GM12801 (cell line): ENCODE results near the gene BCL2L12.

Experiments used
- TF ChIP-seq, protein P1 (sequence below): IDR thresholded peaks from one replicate; pipeline ENCODE4 v1.5.1; 2011; ENCODE audit warnings: control low read depth; ENCODE audit not compliant: insufficient read length; ENCODE audit errors: extremely low read depth

BCL2L12 gene

DNA sequence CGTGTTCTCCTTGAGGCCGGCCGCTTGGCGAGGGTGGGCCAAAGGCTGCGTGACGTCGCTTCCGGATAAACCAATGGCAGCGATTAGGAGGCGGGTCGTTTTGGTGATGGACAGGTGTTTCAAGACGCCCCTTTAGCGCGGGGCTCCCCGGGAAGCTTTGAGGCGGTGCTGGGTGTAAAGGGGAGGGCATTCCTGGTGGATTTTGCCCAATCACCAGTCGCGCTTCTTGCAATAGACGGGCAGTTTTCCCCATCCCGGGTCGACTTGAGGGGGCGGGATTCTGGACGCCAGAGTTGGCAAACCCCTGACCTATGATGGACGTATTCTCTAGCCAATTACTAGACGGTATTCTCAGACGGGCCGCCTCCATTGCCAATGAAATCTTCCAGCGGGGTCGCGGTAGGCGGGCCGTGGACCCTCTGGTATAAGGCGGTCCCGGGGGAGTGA lies 11.1 kb downstream of the BCL2L12 start:
- TF ChIP-seq, protein P1, sequence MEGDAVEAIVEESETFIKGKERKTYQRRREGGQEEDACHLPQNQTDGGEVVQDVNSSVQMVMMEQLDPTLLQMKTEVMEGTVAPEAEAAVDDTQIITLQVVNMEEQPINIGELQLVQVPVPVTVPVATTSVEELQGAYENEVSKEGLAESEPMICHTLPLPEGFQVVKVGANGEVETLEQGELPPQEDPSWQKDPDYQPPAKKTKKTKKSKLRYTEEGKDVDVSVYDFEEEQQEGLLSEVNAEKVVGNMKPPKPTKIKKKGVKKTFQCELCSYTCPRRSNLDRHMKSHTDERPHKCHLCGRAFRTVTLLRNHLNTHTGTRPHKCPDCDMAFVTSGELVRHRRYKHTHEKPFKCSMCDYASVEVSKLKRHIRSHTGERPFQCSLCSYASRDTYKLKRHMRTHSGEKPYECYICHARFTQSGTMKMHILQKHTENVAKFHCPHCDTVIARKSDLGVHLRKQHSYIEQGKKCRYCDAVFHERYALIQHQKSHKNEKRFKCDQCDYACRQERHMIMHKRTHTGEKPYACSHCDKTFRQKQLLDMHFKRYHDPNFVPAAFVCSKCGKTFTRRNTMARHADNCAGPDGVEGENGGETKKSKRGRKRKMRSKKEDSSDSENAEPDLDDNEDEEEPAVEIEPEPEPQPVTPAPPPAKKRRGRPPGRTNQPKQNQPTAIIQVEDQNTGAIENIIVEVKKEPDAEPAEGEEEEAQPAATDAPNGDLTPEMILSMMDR, result no peak

DNA sequence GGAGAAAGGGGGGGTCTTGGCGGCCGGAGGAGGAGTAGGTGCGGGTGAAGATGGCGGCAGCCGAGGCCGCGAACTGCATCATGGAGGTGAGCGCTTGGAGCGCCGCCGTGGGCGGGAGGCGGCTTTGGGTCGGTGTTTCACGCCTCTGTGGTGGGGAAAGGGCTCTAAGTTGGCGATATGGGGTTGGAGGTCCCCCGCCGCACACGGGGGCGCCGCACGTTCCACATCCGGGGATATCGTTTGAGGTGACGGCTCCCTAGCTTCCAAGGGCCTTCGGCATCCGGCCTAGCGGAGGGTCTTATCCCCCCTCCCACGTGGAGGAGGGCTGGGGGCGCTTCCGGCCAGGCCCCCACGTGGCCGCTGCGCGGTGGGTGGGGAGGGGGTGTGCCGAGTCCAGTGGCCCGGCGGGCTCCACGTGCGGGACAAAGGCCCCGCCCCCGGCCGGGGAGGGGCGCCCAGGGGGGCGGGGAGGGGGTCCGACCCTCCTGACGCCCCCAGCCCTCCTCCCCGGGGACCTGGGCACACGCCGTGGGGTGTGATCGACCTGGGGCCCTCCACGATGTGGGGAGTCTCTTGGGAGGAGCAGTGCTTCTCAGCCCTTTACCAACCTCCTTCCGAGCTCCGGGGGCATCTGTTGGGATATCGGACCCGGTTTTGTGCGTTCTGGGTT lies 11.6 kb downstream of the BCL2L12 start, which contains the start of gene PRMT1:
Gene PRMT1 (plus strand): TSS at position 41 of the 670 bp plus-strand sequence. CDS start 10 bp downstream, at position 51.
- TF ChIP-seq, protein P1, result no peak

DNA sequence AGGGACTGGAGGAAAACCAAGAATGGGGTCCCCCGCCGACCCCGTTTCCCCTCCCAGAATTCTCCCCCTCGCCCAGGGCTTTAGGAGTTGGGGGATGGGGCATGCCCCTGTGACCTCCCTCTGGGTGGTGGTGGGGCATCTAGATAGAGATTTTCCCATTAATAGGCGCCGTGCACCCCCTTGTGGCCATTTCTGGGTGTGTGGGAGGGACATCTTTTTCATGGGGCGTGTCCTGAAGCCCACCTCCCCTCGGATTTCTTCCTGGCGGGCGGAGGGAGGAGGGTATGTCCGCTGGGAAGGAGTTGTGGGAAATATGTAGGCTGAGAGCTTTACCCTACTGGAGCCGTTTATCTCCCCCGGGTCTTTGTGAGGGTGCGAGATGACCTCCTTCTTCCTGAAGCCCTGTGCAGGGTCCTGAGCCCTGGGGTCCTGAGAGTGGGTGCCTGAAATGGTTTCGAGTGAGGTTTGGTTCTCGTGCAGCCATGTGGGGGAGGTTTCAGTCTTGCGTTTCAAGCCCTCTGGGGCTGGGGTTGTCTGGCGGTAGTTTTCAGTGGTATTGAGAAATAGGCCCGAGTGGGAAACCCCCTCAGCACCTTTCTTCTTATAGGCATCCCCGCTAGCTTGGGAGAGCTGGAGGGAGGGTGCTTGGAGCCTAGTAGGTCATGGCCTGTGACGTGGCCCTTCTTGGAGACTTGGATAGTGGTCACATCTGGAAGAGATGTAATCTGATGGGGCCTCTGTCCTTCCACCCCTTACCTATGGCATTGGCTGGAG lies 12.4 kb downstream of the BCL2L12 start:
- TF ChIP-seq, protein P1, result no peak

DNA sequence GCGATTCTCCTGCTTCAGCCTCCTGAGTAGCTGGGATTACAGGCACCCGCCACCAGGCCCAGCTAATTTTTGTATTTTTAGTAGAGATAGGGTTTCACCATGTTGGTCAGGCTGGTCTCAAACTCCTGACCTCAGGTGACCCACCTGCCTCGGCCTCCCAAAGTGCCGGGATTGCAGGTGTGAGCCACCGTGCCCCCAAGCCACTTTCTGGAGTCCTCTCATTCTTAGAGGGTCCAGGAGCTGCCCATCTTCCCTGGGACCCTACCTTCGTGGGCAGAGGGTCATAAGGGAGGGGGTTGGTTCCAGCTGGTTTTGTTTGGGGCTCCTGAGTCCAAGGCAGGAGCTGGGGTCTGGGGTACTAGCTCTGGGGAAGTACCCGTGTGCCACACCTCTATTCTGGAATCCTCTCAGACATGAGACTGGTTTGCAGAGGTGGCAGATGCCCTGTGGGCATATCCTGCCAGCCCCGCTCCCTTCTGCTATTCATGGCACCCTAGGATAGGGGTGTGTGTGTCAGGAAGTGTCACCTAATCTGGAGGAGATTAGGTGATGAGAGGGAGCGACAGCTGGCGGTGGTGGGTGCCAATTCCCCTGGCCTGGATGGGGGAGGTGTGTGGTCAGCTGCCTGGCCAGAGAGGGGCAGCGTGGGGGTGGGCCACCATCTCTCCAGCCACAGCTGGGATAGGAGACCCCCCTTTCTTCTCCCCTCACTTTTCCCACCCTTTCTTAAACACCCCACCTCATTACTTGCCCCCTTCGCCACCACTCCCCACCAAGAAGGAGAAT lies 13.4 kb downstream of the BCL2L12 start:
- TF ChIP-seq, protein P1, result no peak

DNA sequence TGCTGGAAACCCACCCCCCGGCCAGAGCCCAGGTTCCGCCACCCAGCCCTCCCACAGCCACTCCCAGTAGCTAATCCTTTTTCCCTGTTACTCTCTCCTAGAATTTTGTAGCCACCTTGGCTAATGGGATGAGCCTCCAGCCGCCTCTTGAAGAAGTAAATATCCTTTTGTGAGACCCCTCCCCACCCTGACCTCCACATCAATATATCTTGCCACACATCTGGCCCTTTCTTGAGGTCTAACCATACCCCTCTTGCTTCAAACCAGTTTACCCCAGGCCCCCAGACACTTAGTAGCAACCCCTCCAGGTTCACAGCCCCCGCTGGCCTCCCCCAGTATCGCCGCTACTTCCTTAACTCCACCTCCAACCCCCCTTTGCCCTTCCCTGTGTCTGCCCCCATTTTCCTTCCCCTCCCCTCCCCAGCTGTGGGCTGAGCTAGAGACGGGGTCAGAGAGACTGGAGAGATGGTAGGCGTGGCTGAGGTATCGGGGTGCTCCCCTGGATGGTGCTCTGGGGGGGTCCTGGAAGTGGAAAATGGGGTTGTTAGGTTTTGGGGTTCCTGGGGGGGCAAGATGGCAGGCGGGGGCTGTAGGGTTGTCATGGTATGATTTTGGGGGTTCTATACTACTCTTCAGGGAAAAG lies 14.2 kb downstream of the BCL2L12 start:
- TF ChIP-seq, protein P1, result no peak

DNA sequence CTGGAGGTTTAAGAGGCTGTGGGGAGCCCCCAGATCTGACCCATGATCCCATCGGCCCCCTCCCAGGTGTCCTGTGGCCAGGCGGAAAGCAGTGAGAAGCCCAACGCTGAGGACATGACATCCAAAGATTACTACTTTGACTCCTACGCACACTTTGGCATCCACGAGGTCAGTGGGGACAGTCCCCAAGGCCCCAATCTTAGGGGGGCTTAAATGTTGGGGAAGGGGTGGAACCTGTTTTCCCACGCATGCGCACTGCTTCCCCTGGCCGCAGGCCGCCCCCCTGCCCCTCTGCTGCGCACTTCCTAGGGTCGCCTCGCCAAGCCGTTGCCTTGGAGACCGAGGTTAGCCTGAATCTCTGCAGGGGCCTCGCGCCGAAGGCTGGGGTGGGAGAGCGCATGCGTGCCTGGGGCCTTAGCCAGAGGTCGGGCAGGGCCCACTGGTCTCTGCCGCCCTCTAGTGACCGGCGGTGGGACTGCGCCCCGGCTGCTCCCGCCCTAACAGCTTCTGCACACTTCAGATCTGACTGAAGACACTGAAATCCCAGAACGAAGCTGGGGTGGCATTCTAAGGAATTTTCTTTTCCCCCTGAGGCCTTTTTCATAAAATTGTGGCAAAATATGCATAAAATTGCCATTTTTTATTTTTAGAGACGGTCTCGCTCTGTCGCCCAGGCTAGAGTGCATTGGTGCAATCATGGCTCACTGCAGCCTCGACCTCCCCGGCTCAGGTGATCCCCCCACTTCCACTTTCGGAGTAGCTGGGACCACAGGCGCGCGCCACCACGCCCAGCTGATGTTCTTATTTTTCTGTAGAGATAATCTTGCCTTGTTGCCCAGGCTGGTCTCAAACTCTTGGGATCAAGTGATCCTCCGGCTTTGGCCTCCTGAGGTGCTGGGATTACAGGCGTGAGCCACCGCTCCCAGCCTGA lies 15.0 kb downstream of the BCL2L12 start:
- TF ChIP-seq, protein P1, result peak; percentile 95
